GM18507 (cell line): ENCODE results near the gene SPATA1.
"Not testable (repeated sequence)": the region's sequence is repeated elsewhere in the genome, so short reads cannot be mapped to it uniquely, and the experiment has no call there.

Experiments
- DNase-seq: peaks from one replicate; pipeline ENCODE4 v3.0.0; 2011; ENCODE audit warnings: low read depth; ENCODE audit not compliant: insufficient read length; ENCODE audit errors: extremely low spot score
- FAIRE-seq: peaks from 2 replicates; lab custom pipeline; 2011; peaks lifted over from hg19 to GRCh38; lab: Jason Lieb, UNC

Gene SPATA1

GRCh38 chr1:84583648-84584047, 77.5 kb downstream of the SPATA1 start:
- DNase-seq = no peak
- no peak for FAIRE-seq

- DNase-seq = no peak
- FAIRE-seq = no peak
Observed at GRCh38 chr1:84584126-84584525, 77.9 kb downstream of the SPATA1 start.

- FAIRE-seq (no peak), DNase-seq (no peak)
Observed at GRCh38 chr1:84585803-84586202, 79.6 kb downstream of the SPATA1 start.

GRCh38 chr1:84587099-84587498, 80.9 kb downstream of the SPATA1 start:
- no peak for DNase-seq
- FAIRE-seq = no peak

- DNase-seq, FAIRE-seq: not testable (repeated sequence)
Observed at GRCh38 chr1:84594959-84595358, 88.8 kb downstream of the SPATA1 start.

- DNase-seq (no peak), FAIRE-seq (no peak)
Observed at GRCh38 chr1:84597011-84597410, 90.8 kb downstream of the SPATA1 start.

GRCh38 chr1:84598418-84598817, 92.2 kb downstream of the SPATA1 start:
- DNase-seq = no peak
- FAIRE-seq = no peak

- FAIRE-seq (peak; percentile 73), DNase-seq (no peak)
Observed at GRCh38 chr1:84598846-84599741, 92.9 kb downstream of the SPATA1 start.

GRCh38 chr1:84600796-84601195, 94.6 kb downstream of the SPATA1 start:
- FAIRE-seq = no peak
- DNase-seq = no peak

- no peak for DNase-seq
- FAIRE-seq = no peak
Observed at GRCh38 chr1:84603223-84603622, 97.0 kb downstream of the SPATA1 start.

GRCh38 chr1:84603941-84604830, 98.0 kb downstream of the SPATA1 start:
- FAIRE-seq (no peak), DNase-seq (no peak)

- DNase-seq (no peak), FAIRE-seq (no peak)
Observed at GRCh38 chr1:84605157-84605556, 99.0 kb downstream of the SPATA1 start.

- DNase-seq = no peak
- FAIRE-seq = no peak
Observed at GRCh38 chr1:84606977-84607376, 100.8 kb downstream of the SPATA1 start.

GRCh38 chr1:84611091-84611490, 104.9 kb downstream of the SPATA1 start:
- no peak for FAIRE-seq

GRCh38 chr1:84611796-84612195, 105.6 kb downstream of the SPATA1 start:
- FAIRE-seq = no peak
- no peak for DNase-seq

More at GRCh38 chr1:84611091-84611490, 104.9 kb downstream of the SPATA1 start:
- no peak for DNase-seq

- FAIRE-seq (no peak), DNase-seq (no peak)
Observed at GRCh38 chr1:84613026-84613425, 106.8 kb downstream of the SPATA1 start.

GRCh38 chr1:84613887-84614286, 107.7 kb downstream of the SPATA1 start:
- no peak for DNase-seq
- FAIRE-seq = no peak

GRCh38 chr1:84615790-84616189, 109.6 kb downstream of the SPATA1 start:
- FAIRE-seq (no peak), DNase-seq (no peak)
